Measurements from ENCODE around the gene PPP1R14C.
"Not testable (repeated sequence)": the region's sequence is repeated elsewhere in the genome, so short reads cannot be mapped to it uniquely, and the experiment has no call there.

Gene PPP1R14C

GRCh38 chr6:150142670-150143515, at the start of gene PPP1R14C:
Gene PPP1R14C, plus strand, starts transcription at chr6:150143044. Its CDS starts 149 bp downstream, at chr6:150143193.
- DNase-seq (ENCODE audit: low read depth, low spot score): no peak

GRCh38 chr6:150093397-150093796, 49.4 kb upstream of the PPP1R14C start:
- no peak for DNase-seq (ENCODE audit: low read depth, low spot score)

GRCh38 chr6:150098155-150098554, 44.7 kb upstream of the PPP1R14C start:
- DNase-seq (ENCODE audit: low read depth, low spot score): no peak

GRCh38 chr6:150099546-150099945, 43.3 kb upstream of the PPP1R14C start:
- no peak for DNase-seq (ENCODE audit: low read depth, low spot score)

- no peak for DNase-seq (ENCODE audit: low read depth, low spot score)
Measured at GRCh38 chr6:150099953-150100352, 42.9 kb upstream of the PPP1R14C start.

GRCh38 chr6:150100745-150101144, 42.1 kb upstream of the PPP1R14C start:
- no peak for DNase-seq (ENCODE audit: low read depth, low spot score)

GRCh38 chr6:150102750-150103270, 40.0 kb upstream of the PPP1R14C start:
- DNase-seq (ENCODE audit: low read depth, low spot score): no peak

- no peak for DNase-seq (ENCODE audit: low read depth, low spot score)
Measured at GRCh38 chr6:150112233-150112632, 30.6 kb upstream of the PPP1R14C start.

GRCh38 chr6:150115769-150116168, 27.1 kb upstream of the PPP1R14C start:
- no peak for DNase-seq (ENCODE audit: low read depth, low spot score)

GRCh38 chr6:150116200-150116800, 26.5 kb upstream of the PPP1R14C start:
- DNase-seq (ENCODE audit: low read depth, low spot score): no peak

GRCh38 chr6:150118203-150118602, 24.6 kb upstream of the PPP1R14C start:
- no peak for DNase-seq (ENCODE audit: low read depth, low spot score)

- DNase-seq (ENCODE audit: low read depth, low spot score): no peak
Measured at GRCh38 chr6:150118627-150119026, 24.2 kb upstream of the PPP1R14C start.

GRCh38 chr6:150119173-150119572, 23.7 kb upstream of the PPP1R14C start:
- DNase-seq (ENCODE audit: low read depth, low spot score): no peak

GRCh38 chr6:150123645-150124044, 19.2 kb upstream of the PPP1R14C start:
- no peak for DNase-seq (ENCODE audit: low read depth, low spot score)

GRCh38 chr6:150124235-150124634, 18.6 kb upstream of the PPP1R14C start:
- no peak for DNase-seq (ENCODE audit: low read depth, low spot score)

GRCh38 chr6:150126641-150127291, 16.1 kb upstream of the PPP1R14C start:
- DNase-seq (ENCODE audit: low read depth, low spot score): no peak

- DNase-seq (ENCODE audit: low read depth, low spot score): no peak
Measured at GRCh38 chr6:150128425-150128824, 14.4 kb upstream of the PPP1R14C start.

GRCh38 chr6:150129616-150130505, 13.0 kb upstream of the PPP1R14C start:
- no peak for DNase-seq (ENCODE audit: low read depth, low spot score)

GRCh38 chr6:150133686-150134085, 9.2 kb upstream of the PPP1R14C start:
- no peak for DNase-seq (ENCODE audit: low read depth, low spot score)

- DNase-seq (ENCODE audit: low read depth, low spot score): no peak
Measured at GRCh38 chr6:150134280-150134920, 8.4 kb upstream of the PPP1R14C start.

GRCh38 chr6:150137711-150138110, 5.1 kb upstream of the PPP1R14C start:
- DNase-seq (ENCODE audit: low read depth, low spot score): not testable (repeated sequence)

Data from iPS DF 19.7 (cell line).